Thyroid gland (tissue), 4 donors: Measurements from ENCODE around the gene ACBD3. TPM values are rescaled to one million over a fixed set of nuclear protein-coding genes. Genes with fewer than 3 reads are reported as not detected.

Source experiments
- DNase-seq, 2 donors: peaks; one replicate each; pipeline ENCODE4 v3.0.0-alpha.2; 2019
- H3K27ac ChIP-seq, 3 donors: fragments of 200-600 bp; sonication (generic); 1 replicate in 2 of 3; 2 replicates in 1 of 3; pipeline ENCODE4 v1.5.1; 2016 to 2019; ENCODE audit warnings: mild to moderate bottlenecking in 1 of 3, moderate library complexity in 1 of 3
- H3K27me3 ChIP-seq: fragments of 200-600 bp; sonication (generic); one replicate; pipeline ENCODE4 v1.5.1; 2019
- H3K36me3 ChIP-seq, 2 donors: fragments of 200-600 bp; sonication (generic); one replicate each; pipeline ENCODE4 v1.5.1; 2016 to 2019
- H3K4me1 ChIP-seq, 2 donors: fragments of 200-600 bp; sonication (generic); one replicate each; pipeline ENCODE4 v1.5.1; 2017 to 2019
- H3K4me3 ChIP-seq, 3 donors: fragments of 200-600 bp; sonication (generic); replicated peaks in 1 of 3; 1 replicate in 2 of 3; 2 replicates in 1 of 3; pipeline ENCODE4 v1.5.1; 2016; ENCODE audit warnings: mild to moderate bottlenecking in 1 of 3
- H3K9me3 ChIP-seq: fragments of 200-600 bp; sonication (generic); one replicate; pipeline ENCODE4 v1.5.1; 2017
- CTCF ChIP-seq, 6 experiments: fragments of 200-600 bp in 3 of 6; fragments of 450-650 bp in 3 of 6; sonication (generic) in 3 of 6; IDR thresholded peaks; one replicate each; pipeline ENCODE4 v1.5.1; 2016 to 2019; ENCODE audit warnings: antibody characterized with exemption in 6 of 6, mild to moderate bottlenecking in 2 of 6, inconsistent platforms in 1 of 6, moderate library complexity in 1 of 6
- POLR2A ChIP-seq, 2 donors: fragments of 450-650 bp; IDR thresholded peaks; one replicate each; pipeline ENCODE4 v1.6.1; 2017; ENCODE audit warnings: antibody characterized with exemption in 2 of 2, mild to moderate bottlenecking in 2 of 2, moderate library complexity in 1 of 2
- WGBS, 2 donors: methylation state at CpG; one replicate each; pipeline ENCODE4 v1.1.5; 2017; 5-methylcytosine and 5-hydroxymethylcytosine counted together
- intact Hi-C: fragments of 100-400 bp; cut with DNase I; formaldehyde crosslinking; loops from one replicate; pipeline ENCODE4 v1.15.1; 2023
- total RNA-seq, 4 donors: library from RNA; depleted of rRNA; stranded (reverse); fragments of >200 nt; gene quantifications; one replicate each; pipeline ENCODE4 v1.2.3, GENCODE V29; 2016

Gene ACBD3
- total RNA-seq, 4 donors from 2014 or later: 56.4 to 74.2 (median 66.0) TPM

- TF ChIP-seq CTCF (IDR thresholded peaks at IDR 0.05) (no peak), POLR2A (IDR thresholded peaks at IDR 0.05) (no peak)
- no peak for DNase-seq
- Histone ChIP-seq H3K36me3 (no peaks in the 10 kb centered on the region), H3K27ac (no peak overlapping the region), H3K4me3 (no peak overlapping the region), H3K27me3 (no peaks in the 10 kb centered on the region), H3K4me1 (peaks cover 8 to 13% of the 10 kb centered on the region in 2 donors), H3K9me3 (no peaks in the 10 kb centered on the region)
- 93% methylated on average over 4 of the region's 4 CpGs for WGBS, 2 donors
- intact Hi-C loops: no loop called here
Observed at GRCh38 chr1:226118357-226118756, 68.2 kb downstream of the ACBD3 start.

- TF ChIP-seq CTCF (IDR thresholded peaks at IDR 0.05): no peak
- TF ChIP-seq POLR2A (IDR thresholded peaks at IDR 0.05): no peak
- Histone ChIP-seq H3K36me3 (no peaks in the 10 kb centered on the region), H3K27ac (no peak overlapping the region), H3K9me3 (no peaks in the 10 kb centered on the region), H3K27me3 (no peaks in the 10 kb centered on the region), H3K4me3 (no peak overlapping the region), H3K4me1 (peaks cover 4 to 5% of the 10 kb centered on the region in 2 donors)
- whole genome bisulfite sequencing, 2 donors: 92 to 98% methylated on average over 6 of the region's 6 CpGs
- DNase-seq: no peak
- intact Hi-C loops: no loop called here
Observed at GRCh38 chr1:226117330-226117729, 69.2 kb downstream of the ACBD3 start.

GRCh38 chr1:226116673-226117072 is 69.9 kb downstream of the ACBD3 start:
- Histone ChIP-seq H3K27ac (no peak overlapping the region), H3K36me3 (no peaks in the 10 kb centered on the region), H3K9me3 (no peaks in the 10 kb centered on the region), H3K4me3 (no peak overlapping the region), H3K4me1 (peaks cover 3 to 8% of the 10 kb centered on the region in 2 donors), H3K27me3 (no peaks in the 10 kb centered on the region)
- intact Hi-C loops: no loop called here
- WGBS, 2 donors: 59 to 60% methylated on average over 3 of the region's 3 CpGs
- no peak for DNase-seq
- TF ChIP-seq POLR2A (IDR thresholded peaks at IDR 0.05) (no peak), CTCF (IDR thresholded peaks at IDR 0.05) (no peak)

GRCh38 chr1:226112626-226113025 is 73.9 kb downstream of the ACBD3 start:
- intact Hi-C loops: no loop called here
- H3K36me3 ChIP-seq: no peaks in the 10 kb centered on the region
- no peaks in the 10 kb centered on the region for H3K27me3 ChIP-seq
- peaks cover 14 to 25% of the 10 kb centered on the region in 2 donors for H3K4me1 ChIP-seq
- H3K9me3 ChIP-seq: no peaks in the 10 kb centered on the region
- 92 to 98% methylated on average over 3 of the region's 3 CpGs for WGBS, 2 donors
- H3K4me3 ChIP-seq: no peak overlapping the region
- no peak for DNase-seq
- TF ChIP-seq POLR2A (IDR thresholded peaks at IDR 0.05) (no peak), CTCF (IDR thresholded peaks at IDR 0.05) (no peak)
- no peak overlapping the region for H3K27ac ChIP-seq

GRCh38 chr1:226111883-226112261 is 74.7 kb downstream of the ACBD3 start:
- no peak overlapping the region for H3K27ac ChIP-seq
- no peak for DNase-seq
- H3K9me3 ChIP-seq: no peaks in the 10 kb centered on the region
- no peaks in the 10 kb centered on the region for H3K36me3 ChIP-seq
- peaks cover 14 to 25% of the 10 kb centered on the region in 2 donors for H3K4me1 ChIP-seq
- no peak for TF ChIP-seq POLR2A (IDR thresholded peaks at IDR 0.05)
- TF ChIP-seq CTCF (IDR thresholded peaks at IDR 0.05): no peak
- H3K4me3 ChIP-seq: no peak overlapping the region
- intact Hi-C loops: no loop called here
- H3K27me3 ChIP-seq: no peaks in the 10 kb centered on the region
- WGBS, 2 donors: 75 to 84% methylated on average over 7 of the region's 7 CpGs
